Activated T-cell treated with anti-CD3 and anti-CD28 coated beads, Interleukin-2, amount 50 U/mL, for 72 hours (primary cell): ENCODE results near the gene RICTOR. TPM values are rescaled to one million over a fixed set of nuclear protein-coding genes. Genes with fewer than 3 reads are reported as not detected.
A peak's percentile ranks its signal among the peaks of the same experiment; 100 is the strongest.

ENCODE experiments used
- ATAC-seq, 2 donors: fragments of 150-1000 bp; cut with Tn5 transposase; replicated peaks in 1 of 2; 2 replicates each; pipeline ENCODE4 v1.10.0; 2021; ENCODE audit warnings: moderate library complexity in 2 of 2, mild to moderate bottlenecking in 1 of 2
- DNase-seq, 2 donors: peaks; one replicate each; pipeline ENCODE4 v3.0.0; 2021 to 2022; ENCODE audit warnings: mixed read lengths in 1 of 2
- H3K27ac Mint-ChIP-seq: one replicate; pipeline ENCODE4 v1.8.0; 2022; ENCODE audit warnings: mild to moderate bottlenecking, moderate library complexity, mixed read lengths
- H3K27me3 Mint-ChIP-seq: one replicate; pipeline ENCODE4 v1.8.0; 2022; ENCODE audit warnings: low read depth, mixed read lengths
- H3K36me3 Mint-ChIP-seq, 2 donors: one replicate each; pipeline ENCODE4 v1.8.0; 2022; ENCODE audit warnings: mixed read lengths in 2 of 2, mild to moderate bottlenecking in 1 of 2; ENCODE audit not compliant: insufficient read depth in 2 of 2
- H3K4me1 Mint-ChIP-seq: one replicate; pipeline ENCODE4 v1.8.0; 2022; ENCODE audit warnings: low read depth, mixed read lengths
- H3K4me3 Mint-ChIP-seq, 2 donors: one replicate each; pipeline ENCODE4 v1.8.0; 2022; ENCODE audit warnings: mild to moderate bottlenecking in 2 of 2, mixed read lengths in 2 of 2, moderate library complexity in 2 of 2
- H3K9me3 Mint-ChIP-seq, 2 donors: one replicate each; pipeline ENCODE4 v1.8.0; 2022; ENCODE audit warnings: mixed read lengths in 2 of 2
- total RNA-seq, 2 donors: library from RNA; stranded (reverse); gene quantifications; one replicate each; pipeline ENCODE4 v1.2.3, GENCODE V29; 2022

Gene RICTOR
- total RNA-seq, 2 donors from 2014 or later = 34.6 to 47.0 TPM

- no peak for ATAC-seq
Measured at GRCh38 chr5:39113354-39113953, 39.3 kb upstream of the RICTOR start.

DNA sequence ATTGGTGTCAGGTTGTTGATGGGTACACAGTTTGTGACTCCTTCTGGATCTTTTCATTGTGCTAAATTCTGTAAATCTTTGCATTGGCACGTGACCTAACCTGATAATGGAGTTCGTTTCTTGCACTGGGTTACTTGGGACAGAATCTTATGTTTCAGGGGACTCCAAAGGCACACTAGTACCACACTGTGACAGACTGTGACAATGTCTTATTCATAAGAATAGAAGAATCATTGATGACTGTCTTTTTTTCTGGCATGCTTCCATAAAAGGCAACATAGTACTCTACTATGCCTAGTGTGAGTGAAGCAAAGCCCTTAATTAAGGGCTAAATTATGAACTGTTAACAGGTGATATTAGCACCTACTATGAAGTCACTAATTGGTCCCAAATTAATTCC, 35.4 kb upstream of the RICTOR start:
- Mint-ChIP-seq H3K9me3 (no peaks in the 10 kb centered on the region), H3K4me1 (peaks cover 7% of the 10 kb centered on the region), H3K27ac (no peak overlapping the region), H3K27me3 (no peaks in the 10 kb centered on the region), H3K4me3 (no peak overlapping the region), H3K36me3 (peaks cover 0 to 11% of the 10 kb centered on the region in 2 donors)
- no peak for DNase-seq
- ATAC-seq = peak in 1 of 2 donors; percentile 49

More at GRCh38 chr5:39113354-39113953, 39.3 kb upstream of the RICTOR start:
- Mint-ChIP-seq H3K4me1 (peaks cover 43% of the 10 kb centered on the region), H3K27me3 (no peaks in the 10 kb centered on the region), H3K9me3 (no peaks in the 10 kb centered on the region), H3K27ac (no peak overlapping the region), H3K4me3 (no peak overlapping the region), H3K36me3 (peaks cover 5 to 24% of the 10 kb centered on the region in 2 donors)
- DNase-seq = no peak

GRCh38 chr5:39108987-39109386, 34.8 kb upstream of the RICTOR start:
- ATAC-seq = no peak
- Mint-ChIP-seq H3K36me3 (peaks cover 3 to 14% of the 10 kb centered on the region in 2 donors), H3K9me3 (no peaks in the 10 kb centered on the region), H3K27me3 (no peaks in the 10 kb centered on the region), H3K27ac (no peak overlapping the region), H3K4me3 (no peak overlapping the region), H3K4me1 (peaks cover 4% of the 10 kb centered on the region)
- DNase-seq = no peak

- Mint-ChIP-seq H3K27me3 (no peaks in the 10 kb centered on the region), H3K4me3 (no peak overlapping the region), H3K27ac (no peak overlapping the region), H3K9me3 (no peaks in the 10 kb centered on the region), H3K36me3 (peaks cover 4 to 12% of the 10 kb centered on the region in 2 donors), H3K4me1 (peaks cover 3% of the 10 kb centered on the region)
- no peak for DNase-seq
- ATAC-seq = no peak
Measured at GRCh38 chr5:39107350-39107749, 33.2 kb upstream of the RICTOR start.

DNA sequence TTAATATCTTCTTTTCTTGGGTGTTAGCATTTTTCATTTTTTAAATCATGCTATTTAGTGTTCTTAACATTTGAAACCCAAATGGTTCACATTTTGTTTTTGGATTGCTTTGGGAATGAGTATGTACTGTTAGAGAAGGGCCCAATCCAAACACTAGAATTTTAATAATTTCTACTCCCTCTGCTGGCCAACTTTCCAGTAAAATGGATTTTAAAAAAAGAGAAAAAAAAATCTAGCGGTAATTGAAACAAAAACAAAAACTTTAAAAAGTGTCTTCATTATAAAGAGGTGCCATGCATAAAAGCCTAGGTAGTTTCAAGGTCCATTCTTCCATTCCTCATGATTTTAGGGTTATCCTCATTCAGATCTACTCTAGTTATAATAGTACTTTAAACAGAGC, 32.1 kb upstream of the RICTOR start:
- Mint-ChIP-seq H3K27me3 (no peaks in the 10 kb centered on the region), H3K4me3 (no peak overlapping the region), H3K4me1 (peaks cover 14% of the 10 kb centered on the region), H3K9me3 (no peaks in the 10 kb centered on the region), H3K36me3 (peaks cover 4 to 12% of the 10 kb centered on the region in 2 donors), H3K27ac (peak overlapping the region; percentile 66)
- ATAC-seq (no peak), DNase-seq (no peak)

DNA sequence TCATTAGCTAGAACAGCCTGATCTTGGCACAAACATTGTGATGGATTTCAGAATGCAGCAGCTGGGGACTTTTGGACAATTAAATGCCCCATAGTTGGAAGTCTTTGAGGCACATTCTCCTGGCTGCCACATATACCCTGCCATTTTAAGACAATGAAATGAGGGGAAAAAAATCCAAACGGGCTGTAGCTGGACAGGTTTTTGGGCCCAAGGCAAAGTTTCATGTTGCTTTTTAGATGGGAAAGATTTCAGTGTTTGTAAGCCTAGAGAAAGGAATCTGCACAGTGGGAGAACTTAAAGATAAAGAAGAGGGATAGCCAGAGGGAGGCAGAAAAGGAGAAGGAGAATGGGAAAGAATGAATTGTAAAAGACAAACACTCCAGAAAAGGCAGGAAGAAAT, 30.0 kb upstream of the RICTOR start:
- ATAC-seq = no peak
- no peak for DNase-seq
- Mint-ChIP-seq H3K4me3 (no peak overlapping the region), H3K4me1 (peaks cover 31% of the 10 kb centered on the region), H3K27me3 (no peaks in the 10 kb centered on the region), H3K27ac (peak overlapping the region; percentile 7), H3K36me3 (peaks cover 4 to 10% of the 10 kb centered on the region in 2 donors), H3K9me3 (no peaks in the 10 kb centered on the region)

DNA sequence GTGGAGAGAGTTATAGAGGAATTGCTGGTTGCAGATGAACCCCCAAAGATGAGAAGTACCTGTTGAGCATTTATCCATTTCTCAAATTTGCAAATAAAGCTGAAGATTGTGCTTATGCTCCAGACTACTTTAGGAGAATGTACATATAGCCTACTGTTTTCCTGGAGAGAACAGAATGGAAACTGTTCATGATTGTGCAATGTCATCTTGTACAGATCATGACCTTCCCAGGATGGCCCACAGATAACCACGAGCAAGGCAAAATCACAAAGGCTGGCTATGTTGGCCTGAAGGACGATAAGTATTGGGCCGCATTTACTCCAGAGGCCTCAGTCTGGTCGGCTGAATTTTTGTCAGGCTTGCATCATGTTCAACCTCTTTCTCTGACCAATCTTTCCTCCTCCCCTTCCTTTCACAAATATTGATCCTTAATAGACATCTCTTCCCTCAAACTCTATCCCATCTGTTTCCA, 28.5 kb upstream of the RICTOR start:
- no peak overlapping the region for H3K4me3 Mint-ChIP-seq
- peak overlapping the region; percentile 24 for H3K27ac Mint-ChIP-seq
- peaks cover 4 to 10% of the 10 kb centered on the region in 2 donors for H3K36me3 Mint-ChIP-seq
- no peaks in the 10 kb centered on the region for H3K27me3 Mint-ChIP-seq
- DNase-seq (no peak), ATAC-seq (no peak)
- peaks cover 33% of the 10 kb centered on the region for H3K4me1 Mint-ChIP-seq
- H3K9me3 Mint-ChIP-seq = no peaks in the 10 kb centered on the region

GRCh38 chr5:39100851-39101396, 26.7 kb upstream of the RICTOR start:
- Mint-ChIP-seq H3K36me3 (peaks cover 4 to 9% of the 10 kb centered on the region in 2 donors), H3K9me3 (no peaks in the 10 kb centered on the region), H3K4me1 (peaks cover 33% of the 10 kb centered on the region), H3K27ac (no peak overlapping the region), H3K4me3 (no peak overlapping the region), H3K27me3 (no peaks in the 10 kb centered on the region)
- ATAC-seq (peak; percentile 31 to 38), DNase-seq (no peak)

- ATAC-seq = no peak
- no peak overlapping the region for H3K4me3 Mint-ChIP-seq
- peaks cover 33% of the 10 kb centered on the region for H3K4me1 Mint-ChIP-seq
- peaks cover 4 to 7% of the 10 kb centered on the region in 2 donors for H3K36me3 Mint-ChIP-seq
- H3K27ac Mint-ChIP-seq = no peak overlapping the region
- DNase-seq = no peak
- no peaks in the 10 kb centered on the region for H3K27me3 Mint-ChIP-seq
- H3K9me3 Mint-ChIP-seq = no peaks in the 10 kb centered on the region
Measured at GRCh38 chr5:39100301-39100850, 26.2 kb upstream of the RICTOR start.

- H3K4me3 Mint-ChIP-seq = no peak overlapping the region
- peak overlapping the region; percentile 24 for H3K27ac Mint-ChIP-seq
- H3K4me1 Mint-ChIP-seq = peaks cover 33% of the 10 kb centered on the region
- DNase-seq = no peak
- H3K36me3 Mint-ChIP-seq = peaks cover 4 to 7% of the 10 kb centered on the region in 2 donors
- no peaks in the 10 kb centered on the region for H3K27me3 Mint-ChIP-seq
- H3K9me3 Mint-ChIP-seq = no peaks in the 10 kb centered on the region
- ATAC-seq = no peak
Measured at GRCh38 chr5:39099831-39100230, 25.6 kb upstream of the RICTOR start.

GRCh38 chr5:39093352-39093751, 19.2 kb upstream of the RICTOR start:
- Mint-ChIP-seq H3K4me1 (peaks cover 9% of the 10 kb centered on the region), H3K9me3 (no peaks in the 10 kb centered on the region), H3K27me3 (peaks cover 20% of the 10 kb centered on the region), H3K36me3 (peaks cover 2 to 3% of the 10 kb centered on the region in 2 donors), H3K27ac (no peak overlapping the region), H3K4me3 (no peak overlapping the region)
- ATAC-seq (peak in 1 of 2 donors; percentile 36), DNase-seq (no peak)

DNA sequence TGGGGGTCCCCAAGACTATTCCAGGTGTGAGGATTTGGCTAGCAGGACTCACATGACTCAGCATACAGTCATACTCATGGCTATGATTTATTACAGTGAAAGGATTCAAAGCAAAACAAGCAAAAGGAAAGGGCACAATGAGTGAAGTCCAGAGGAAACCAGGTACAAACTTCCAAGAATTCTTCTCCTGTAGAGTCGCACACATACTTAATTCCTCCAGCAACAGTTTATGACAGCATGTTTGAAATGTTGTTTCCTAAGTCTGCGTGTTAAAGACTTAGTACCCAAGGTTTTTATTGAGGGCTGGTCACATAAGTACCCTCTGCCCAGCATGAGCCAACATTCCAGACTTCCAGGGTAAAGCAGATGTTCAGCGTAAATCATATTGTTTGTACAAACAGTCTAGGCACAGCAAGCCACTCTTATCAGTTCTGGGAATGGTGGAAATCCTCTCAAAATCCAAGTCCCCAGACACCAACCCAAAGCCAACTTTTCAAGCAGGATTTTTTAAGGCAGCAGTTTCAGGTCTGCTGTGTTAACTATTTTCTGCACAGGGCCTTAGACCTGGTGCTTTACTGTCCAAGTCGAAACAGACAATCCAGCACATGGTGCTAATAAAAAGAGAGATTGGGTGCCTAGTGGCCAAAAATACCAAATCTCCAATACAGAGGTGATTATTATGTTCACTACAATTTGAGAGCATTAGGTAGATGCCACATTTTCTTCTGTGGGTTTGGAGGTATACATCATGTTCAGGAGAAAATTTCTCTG, 18.6 kb upstream of the RICTOR start:
- Mint-ChIP-seq H3K27me3 (peaks cover 23% of the 10 kb centered on the region), H3K4me1 (peaks cover 9% of the 10 kb centered on the region), H3K36me3 (peaks cover 2 to 3% of the 10 kb centered on the region in 2 donors), H3K27ac (no peak overlapping the region), H3K9me3 (no peaks in the 10 kb centered on the region), H3K4me3 (no peak overlapping the region)
- DNase-seq (no peak), ATAC-seq (no peak)

DNA sequence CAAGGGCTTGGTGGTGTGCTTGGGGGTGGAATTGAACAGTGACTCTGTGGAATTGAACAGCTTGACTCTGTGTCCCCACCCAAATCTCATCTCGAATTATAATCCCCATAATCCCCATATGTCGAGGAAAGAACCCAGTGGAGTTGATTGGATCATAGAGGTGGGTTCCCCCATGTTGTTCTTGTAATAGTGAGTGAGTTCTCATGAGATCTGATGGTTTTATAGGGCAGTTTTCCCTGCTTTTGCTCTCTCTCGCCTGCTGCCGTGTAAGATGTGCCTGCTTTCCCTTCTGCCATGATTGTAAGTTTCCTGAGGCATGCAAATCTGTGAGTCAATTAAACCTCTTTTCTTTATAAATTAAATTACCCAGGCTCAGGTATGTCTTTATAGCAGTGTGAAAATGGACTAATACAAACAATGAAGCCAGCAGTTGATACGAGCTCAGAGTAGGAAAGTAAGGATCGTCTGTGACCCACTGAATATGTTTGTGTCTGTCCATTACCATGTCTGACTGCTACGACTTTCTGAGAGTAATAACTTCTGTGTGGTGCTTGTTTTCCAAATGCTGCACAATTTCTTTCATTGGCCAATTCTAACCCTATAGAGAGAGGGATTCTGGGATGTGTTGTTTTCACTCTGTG, 17.9 kb upstream of the RICTOR start:
- H3K27me3 Mint-ChIP-seq = peaks cover 23% of the 10 kb centered on the region
- H3K4me3 Mint-ChIP-seq = no peak overlapping the region
- no peaks in the 10 kb centered on the region for H3K9me3 Mint-ChIP-seq
- peaks cover 9% of the 10 kb centered on the region for H3K4me1 Mint-ChIP-seq
- no peak overlapping the region for H3K27ac Mint-ChIP-seq
- ATAC-seq (no peak), DNase-seq (no peak)
- H3K36me3 Mint-ChIP-seq = peaks cover 2 to 3% of the 10 kb centered on the region in 2 donors
